NCI-H1092 treated with DMSO at 0.1 percent for 48 hours (cell line): ENCODE results near the gene TAOK3.
"Not testable (repeated sequence)": the region's sequence is repeated elsewhere in the genome, so short reads cannot be mapped to it uniquely, and the experiment has no call there.

Experiments
- DNase-seq: peaks from one replicate; lab custom pipeline; 2025; lab: John Stamatoyannopoulos, UW

TAOK3 gene

DNA sequence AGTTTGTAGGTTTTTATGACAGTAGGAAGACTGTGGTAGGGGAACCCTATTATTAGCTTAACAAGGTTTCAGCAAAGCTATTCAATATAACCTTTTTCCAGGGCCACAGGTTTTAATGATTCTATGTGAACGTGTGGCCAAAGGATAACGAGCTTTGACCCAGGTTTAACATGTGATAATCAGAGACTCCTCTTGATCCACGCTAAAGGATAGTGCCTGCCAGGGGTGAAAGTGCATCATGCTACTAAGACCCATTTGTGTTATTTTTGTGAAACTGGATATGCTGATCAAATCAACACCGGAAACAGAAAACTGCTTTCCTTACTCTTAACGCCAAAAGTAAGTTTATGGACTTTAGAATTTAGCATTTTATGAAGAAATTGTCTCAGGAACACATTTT lies 909 bp upstream of the TAOK3 start:
- no peak for DNase-seq

DNA sequence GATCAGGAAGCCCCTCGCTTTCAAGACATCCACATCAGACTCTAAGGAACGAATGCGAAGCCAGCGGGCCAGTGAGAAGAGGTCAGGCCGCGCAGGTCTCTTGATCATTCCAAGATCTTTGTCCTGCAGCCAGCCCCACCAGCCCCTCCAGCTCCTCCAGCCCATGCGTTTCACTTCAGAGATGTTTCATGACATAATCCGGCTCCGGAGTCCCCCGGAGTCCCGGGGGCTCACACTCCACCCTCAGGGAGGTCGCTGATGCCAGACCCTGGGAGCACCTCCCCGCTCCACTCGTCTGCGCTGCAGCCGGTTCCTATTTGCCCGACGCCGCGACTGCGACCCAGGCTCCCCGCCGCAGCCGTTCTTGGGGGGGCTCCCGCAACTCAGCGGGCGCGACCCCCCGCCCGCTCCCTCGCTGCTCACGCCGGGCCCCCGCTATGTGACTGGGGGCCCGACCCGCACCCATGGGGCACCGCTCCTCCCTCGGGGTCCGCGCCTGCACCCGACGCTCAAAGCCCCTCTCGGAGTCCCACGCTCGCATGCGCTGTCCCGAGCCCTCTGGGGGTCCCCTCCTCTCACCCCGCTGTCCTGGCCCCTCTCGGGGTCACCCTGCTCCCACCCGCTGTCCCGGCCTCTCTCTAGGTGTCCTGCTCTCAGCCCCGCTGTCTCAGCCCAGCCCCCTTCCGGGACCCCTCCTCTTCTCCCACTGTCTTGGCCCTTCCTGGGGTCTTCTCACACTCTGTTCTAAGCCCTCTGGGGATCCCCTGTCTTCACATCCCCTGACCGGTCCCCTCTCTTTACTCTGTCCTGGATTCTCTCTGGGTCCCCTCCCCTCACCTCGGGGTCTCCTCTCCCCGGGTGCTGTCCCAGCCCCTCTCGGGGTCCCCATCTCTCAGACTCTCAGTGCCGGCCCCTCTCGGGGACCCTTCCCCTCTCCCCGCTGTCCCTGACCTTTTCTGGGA lies 1.1 kb downstream of the TAOK3 start:
- DNase-seq, result no peak

DNA sequence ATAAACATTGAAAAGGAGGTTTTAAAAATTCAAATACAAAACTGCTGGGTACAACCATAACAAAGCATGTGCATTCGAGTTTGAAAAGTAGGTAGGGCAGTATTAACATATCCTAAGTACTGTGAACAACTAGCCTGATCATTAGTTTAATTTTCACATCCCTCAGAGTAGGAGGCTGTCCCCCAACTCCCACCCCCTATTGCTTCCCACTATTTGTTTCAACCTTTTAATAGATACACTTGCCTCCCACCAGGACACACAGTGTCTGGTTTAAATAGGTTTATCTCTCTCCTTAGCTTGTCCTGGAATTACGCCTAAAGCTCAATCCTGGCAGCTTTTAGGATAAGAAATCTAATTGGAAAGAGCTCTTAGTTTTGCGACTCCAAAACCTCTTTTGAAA lies 2.1 kb downstream of the TAOK3 start:
- no peak for DNase-seq

GRCh38 chr12:118368821-118369220 lies 3.9 kb downstream of the TAOK3 start:
- no peak for DNase-seq

DNA sequence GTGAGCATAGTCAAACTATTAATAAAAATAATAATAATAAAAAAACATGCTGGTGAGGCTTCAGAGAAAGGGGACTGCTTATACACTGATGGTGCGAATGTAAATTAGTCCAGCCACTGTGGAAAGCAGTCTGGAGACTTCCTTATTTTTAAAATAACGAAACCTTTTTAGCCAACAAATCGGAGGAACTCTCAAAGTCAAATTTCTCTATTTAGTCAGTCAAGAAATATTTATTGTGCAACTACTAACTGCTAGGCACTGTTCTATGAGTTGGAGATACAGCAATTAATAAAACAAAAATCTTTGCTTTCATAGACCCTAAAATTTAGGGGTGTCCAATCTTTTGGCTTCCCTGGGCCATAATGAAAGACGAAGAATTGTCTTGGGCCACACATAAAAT lies 10.8 kb downstream of the TAOK3 start:
- DNase-seq, result no peak

DNA sequence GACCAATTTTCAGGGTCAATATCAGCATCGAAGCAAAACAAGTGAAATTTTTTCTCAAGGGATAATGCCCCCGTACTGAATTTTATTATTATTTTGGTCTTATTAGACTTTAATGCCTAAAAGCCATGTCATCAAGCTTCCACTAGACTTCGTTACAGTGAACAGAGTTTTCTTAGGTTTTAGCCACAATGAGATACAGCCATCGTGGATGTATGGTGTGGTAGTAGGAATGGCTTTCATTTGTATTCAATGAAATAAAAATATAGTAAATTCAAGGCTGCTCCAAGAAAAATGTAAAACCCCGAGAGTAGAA lies 11.7 kb downstream of the TAOK3 start:
- no peak for DNase-seq

DNA sequence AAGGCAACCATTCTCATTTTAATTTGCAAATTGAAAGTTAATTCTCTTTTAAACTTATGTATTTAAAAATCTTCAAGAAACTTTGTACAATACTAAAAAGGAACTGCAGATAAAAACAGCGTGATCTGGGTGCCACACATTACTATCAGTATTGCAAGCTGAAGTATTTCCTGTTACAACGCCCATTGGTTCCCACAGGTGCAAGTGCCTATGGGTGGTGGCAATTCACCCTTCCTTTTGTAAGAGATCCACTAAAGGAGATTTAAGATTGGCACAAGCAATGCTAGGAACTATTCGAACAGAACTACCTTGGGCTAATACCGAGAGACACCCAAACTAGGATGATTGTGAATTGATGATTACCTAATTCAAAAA lies 13.2 kb downstream of the TAOK3 start:
- no peak for DNase-seq

DNA sequence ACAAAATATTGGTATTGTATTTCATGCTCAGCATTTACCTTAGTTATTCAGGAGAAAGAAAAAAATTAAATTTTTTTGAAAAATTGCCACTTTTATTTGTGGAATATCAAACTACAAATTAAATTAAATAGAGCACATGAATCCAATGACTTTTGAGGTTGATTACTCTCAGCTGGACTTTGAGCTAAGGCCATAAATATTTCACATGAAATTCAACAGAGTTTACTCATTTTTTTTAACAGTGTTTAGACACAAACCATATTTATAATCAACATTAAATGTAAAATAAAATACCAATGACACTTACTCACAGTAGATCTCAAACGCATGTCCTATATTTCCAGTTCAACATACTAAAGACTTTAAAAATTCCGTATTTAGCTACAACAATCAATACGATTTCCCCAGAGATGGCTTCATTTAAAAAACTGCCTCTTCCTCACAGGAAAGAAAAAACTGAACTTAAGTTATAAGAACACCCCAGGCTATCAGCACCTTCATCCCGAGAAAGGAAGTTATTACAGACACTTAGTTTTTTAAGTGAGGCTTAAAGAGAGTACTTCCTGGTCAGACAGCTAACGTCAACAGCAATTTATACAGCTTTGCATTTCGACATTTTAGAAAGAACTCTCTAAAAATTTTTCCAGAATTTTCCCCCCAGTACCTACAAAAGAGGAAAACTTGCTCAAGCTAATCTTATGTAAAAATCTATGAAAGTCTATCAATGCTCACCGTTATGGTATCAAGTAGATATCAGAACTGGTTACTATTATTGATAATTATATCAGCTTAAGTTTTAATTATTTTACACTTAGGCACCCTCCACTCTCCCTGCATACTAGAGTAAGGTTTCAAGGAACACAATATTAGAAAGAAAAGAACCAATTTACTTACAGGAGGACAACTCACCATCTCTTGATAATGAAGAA lies 13.8 kb downstream of the TAOK3 start:
- DNase-seq, result no peak

- DNase-seq, result no peak
Observed at GRCh38 chr12:118358008-118358359, 14.7 kb downstream of the TAOK3 start.

DNA sequence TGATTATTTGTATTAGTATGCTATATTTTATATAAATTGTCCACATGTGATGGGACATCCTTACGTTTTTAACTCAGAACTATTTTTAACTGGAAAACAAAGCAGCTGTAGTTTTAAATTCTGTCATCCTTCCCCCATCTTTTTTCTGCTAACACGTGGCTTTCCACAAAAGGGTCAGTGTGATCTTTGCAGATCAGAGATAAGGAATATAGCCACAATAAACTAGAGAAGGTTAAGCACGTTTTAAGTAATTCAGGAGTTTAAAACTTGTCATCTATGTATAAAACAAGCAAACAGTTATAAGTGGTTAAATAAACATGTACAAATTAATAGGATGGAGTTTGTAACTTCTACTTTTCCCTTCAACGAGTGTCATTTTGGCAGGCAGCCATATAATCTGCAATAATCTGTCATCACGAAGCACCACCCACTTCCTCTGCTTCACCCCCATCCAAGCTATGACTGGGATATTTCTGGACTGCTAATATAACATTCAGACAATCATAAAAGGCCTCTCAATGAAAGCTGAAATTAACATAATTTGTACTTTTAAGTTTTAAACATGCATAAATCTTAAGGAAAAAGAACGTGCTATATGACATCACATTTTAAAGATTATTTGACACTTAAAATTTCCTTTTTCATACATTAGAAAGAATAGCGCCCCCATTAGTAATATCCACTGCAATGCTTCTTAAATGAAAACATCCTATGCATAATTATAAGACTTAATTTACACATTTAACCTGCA lies 15.3 kb downstream of the TAOK3 start:
- peak; percentile 1 for DNase-seq

- no peak for DNase-seq
Observed at GRCh38 chr12:118356809-118357256, 15.9 kb downstream of the TAOK3 start.

DNA sequence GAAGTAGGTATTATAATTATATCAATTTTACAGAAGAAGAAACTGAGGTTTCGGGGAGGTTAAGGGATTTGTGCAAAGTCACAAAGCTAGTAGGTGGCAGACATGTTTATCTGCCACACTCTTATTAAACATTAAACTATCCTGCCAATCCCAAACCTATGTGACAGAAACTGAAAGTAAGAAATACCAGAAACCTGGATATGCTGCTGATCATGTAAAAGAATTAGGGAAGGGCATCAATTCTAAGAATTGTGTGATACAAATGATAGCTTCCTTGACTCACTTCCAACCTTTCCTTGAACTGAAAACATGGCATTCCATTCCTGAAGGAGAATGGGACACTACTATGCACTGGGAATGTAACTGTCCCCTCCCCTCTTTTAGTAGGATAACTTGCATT lies 16.9 kb downstream of the TAOK3 start:
- DNase-seq, result no peak

- DNase-seq, result no peak
Observed at GRCh38 chr12:118354903-118355302, 17.8 kb downstream of the TAOK3 start.

- DNase-seq, result not testable (repeated sequence)
Observed at GRCh38 chr12:118354503-118354902, 18.2 kb downstream of the TAOK3 start.

DNA sequence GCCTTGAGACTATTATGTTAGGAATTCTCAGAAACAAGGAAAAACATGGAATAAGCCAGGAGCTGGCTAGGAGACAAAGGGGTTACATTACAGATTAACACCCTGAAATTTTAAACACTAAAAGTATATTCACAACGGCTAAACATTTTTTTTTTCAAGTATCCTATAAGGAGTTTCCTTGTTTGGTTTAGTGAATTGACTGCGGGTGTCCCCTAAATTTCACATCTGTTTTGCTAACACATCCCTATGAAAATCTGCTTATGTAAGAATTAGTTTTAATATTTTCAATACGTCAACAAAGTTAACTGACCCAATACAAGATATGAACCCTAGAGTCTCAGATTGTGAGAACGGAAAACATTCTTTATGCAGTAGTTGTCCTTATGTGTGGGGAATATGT lies 19.0 kb downstream of the TAOK3 start:
- no peak for DNase-seq

DNA sequence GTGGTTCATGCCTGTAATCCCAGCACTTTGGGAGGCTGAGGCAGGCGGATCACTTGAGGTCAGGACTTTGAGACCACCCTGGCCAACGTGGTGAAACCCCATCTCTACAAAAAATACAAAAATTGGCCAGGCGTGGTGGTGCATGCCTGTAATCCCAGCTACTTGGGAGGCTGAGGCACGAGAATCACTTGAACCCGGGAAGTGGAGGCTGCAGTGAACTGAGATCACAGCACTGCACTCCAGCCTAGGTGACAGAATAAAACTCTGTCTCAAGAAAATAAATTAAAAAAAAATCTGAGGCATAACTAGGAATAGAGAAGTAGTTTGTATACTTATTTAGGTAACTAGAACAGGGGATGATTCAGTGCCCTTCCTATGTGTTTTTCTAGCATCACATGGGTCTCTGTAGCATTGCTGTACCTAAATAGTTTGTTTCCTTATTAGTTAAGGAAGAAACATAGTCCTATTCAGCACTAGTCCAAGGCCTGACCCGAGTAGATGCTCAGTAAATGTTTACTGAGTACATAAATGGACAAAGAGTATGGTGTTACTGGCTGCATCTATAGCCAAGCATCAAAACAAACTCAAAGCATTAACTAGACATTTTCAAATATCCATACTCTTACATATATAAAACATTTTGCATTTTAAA lies 21.7 kb downstream of the TAOK3 start:
- DNase-seq, result no peak

- DNase-seq, result no peak
Observed at GRCh38 chr12:118347916-118348315, 24.8 kb downstream of the TAOK3 start.

DNA sequence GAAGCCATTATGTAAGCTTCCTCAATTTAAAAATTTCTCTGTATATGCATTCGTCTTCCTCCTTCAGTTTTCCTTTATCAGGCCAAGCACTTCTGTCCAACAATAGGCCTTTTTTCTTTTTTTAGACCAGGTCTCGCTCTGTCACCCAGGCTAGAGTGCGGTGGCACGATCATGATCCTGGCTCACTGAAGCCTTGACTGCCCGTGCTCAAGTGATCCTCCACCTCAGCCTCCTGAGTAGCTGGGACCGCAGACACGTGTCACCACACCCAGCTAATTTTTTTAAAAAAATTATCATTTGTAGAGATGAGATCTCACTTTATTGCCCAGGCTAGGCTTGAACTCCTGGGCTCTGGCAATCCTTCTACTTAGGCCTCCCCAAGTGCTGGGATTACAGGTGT lies 25.8 kb downstream of the TAOK3 start:
- DNase-seq, result no peak

DNA sequence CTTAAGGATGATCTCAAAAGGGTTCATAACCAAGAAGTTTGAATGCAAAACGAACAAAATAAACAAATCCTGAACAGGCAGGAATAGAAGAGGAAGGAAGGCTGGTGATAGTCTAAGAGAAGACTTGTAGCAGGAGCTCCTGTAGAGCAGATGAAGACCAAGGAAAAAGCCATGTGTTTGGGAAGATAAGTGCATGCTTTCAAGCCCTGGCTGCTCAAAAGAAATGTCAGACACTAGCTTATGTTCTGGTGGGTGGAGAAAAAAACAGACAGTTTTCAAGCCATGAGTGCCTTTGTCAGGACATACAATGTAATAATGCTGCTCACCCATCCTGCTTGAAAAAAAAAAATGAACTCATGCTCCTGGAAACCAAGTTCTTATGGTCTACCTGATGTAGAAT lies 27.4 kb downstream of the TAOK3 start:
- DNase-seq, result no peak

DNA sequence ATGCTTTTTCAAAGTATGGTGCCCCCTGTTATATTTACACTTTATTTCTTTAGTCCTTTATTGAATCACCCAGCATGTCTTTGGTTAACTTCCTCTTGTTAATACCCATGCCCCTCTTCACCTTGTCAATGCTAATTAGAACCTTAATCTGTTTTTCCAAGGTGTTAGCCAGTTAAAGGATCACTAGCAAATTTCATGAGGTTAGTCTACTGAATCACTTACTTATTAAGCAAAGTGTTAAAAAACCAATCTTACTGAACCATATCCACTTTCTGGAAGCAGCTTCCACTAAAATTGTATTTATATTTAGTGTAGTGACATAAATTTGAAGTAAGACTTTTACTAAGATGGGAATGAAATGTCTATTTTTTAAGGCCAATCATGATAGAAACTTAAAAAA lies 27.9 kb downstream of the TAOK3 start:
- no peak for DNase-seq

DNA sequence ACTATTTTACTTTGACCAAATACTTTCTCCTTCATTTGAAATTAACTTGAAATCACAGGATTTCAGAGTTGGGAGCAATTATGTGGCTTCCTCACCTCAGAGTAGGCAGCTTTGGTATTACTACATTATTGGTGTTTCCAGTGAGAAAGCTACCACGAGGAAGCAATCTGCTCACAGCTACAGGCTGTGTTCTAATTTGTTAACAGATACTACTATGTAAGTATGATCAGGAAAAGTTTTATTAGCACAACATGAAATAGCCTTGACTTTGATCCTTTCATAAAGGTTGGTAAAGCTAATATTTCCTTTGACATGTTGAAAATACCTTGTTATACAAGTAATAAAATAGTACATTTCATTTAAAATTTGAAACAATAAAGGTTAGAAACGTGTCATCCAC lies 30.6 kb downstream of the TAOK3 start:
- DNase-seq, result no peak
